GM23248 (cell line): ENCODE measurements around the gene DUSP7.

ENCODE experiments used
- EZH2 ChIP-seq: fragments of 200-600 bp; sonication (generic); IDR thresholded peaks from 2 replicates; pipeline ENCODE4 v1.6.1; 2018; ENCODE audit warnings: antibody characterized with exemption, mild to moderate bottlenecking; ENCODE audit not compliant: insufficient read depth, poor library complexity, severe bottlenecking
- EZH2phosphoT487 ChIP-seq: fragments of 200-600 bp; sonication (generic); IDR thresholded peaks from 2 replicates; pipeline ENCODE4 v1.6.1; 2018; ENCODE audit warnings: antibody characterized with exemption, moderate library complexity, mild to moderate bottlenecking, low read depth; ENCODE audit not compliant: insufficient read depth

DNA sequence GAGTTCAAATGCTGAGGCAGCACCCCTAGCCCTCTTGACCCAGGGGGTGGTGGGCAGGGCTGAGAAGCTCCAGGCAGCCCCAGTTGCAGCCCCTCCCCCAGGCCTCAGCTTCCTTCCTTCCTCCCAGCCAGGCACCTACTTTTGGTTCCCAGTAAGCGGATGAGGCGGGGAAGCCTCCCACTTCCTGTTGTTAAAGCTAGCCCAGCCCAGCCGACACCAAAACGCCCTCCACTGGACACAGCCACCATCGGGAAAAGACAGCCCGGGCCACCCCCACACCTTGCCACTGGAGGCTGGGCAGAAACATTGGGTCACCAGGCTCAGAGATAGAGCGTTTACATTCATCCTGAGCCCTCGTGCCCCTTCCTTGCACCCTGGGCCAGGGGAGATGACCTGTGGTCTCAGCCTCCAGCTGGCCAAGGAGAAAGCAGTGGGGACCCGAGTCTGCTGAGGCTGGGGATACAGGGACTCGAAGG is 3.5 kb downstream of the DUSP7 start:
- TF ChIP-seq EZH2phosphoT487 (no peak), EZH2 (no peak)
